Measurements from ENCODE around the gene ZNF493. TPM values are rescaled to one million over a fixed set of nuclear protein-coding genes. Genes with fewer than 3 reads are reported as not detected.

The ZNF493 gene
- total RNA-seq, 3 donors from 2014 or later: 23.0 to 72.2 (median 47.5) TPM

DNA sequence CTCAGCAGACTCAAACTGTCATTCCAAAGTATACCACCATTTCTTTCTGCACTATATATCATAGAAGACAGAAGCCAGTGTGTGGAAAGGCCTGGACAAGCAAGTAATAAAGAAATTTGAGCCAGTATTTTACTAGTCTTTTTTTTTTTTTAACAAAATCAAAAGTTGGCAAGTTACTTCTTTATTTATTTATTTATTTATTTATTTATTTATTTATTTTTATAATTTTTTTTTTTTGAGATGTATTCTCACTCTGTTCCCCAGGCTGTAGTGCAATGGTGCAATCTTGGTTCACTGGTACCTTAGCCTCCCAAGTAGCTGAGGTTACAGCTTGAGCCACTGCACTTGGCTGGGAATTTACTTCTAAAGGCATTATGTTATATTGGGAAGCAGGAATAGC, 25.3 kb downstream of the ZNF493 start:
- intact Hi-C loops (cut with DNase I; ENCODE audit: low total_unique reads): no loop called here
- TF ChIP-seq POLR2A (IDR thresholded peaks at IDR 0.05): no peak
- TF ChIP-seq, protein P1, sequence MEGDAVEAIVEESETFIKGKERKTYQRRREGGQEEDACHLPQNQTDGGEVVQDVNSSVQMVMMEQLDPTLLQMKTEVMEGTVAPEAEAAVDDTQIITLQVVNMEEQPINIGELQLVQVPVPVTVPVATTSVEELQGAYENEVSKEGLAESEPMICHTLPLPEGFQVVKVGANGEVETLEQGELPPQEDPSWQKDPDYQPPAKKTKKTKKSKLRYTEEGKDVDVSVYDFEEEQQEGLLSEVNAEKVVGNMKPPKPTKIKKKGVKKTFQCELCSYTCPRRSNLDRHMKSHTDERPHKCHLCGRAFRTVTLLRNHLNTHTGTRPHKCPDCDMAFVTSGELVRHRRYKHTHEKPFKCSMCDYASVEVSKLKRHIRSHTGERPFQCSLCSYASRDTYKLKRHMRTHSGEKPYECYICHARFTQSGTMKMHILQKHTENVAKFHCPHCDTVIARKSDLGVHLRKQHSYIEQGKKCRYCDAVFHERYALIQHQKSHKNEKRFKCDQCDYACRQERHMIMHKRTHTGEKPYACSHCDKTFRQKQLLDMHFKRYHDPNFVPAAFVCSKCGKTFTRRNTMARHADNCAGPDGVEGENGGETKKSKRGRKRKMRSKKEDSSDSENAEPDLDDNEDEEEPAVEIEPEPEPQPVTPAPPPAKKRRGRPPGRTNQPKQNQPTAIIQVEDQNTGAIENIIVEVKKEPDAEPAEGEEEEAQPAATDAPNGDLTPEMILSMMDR (IDR thresholded peaks at IDR 0.05): no peak
- no peak for TF ChIP-seq POLR2AphosphoS5 (IDR thresholded peaks at IDR 0.05)
- no peaks in the 10 kb centered on the region for H3K36me3 ChIP-seq
- no peak overlapping the region for H3K4me3 ChIP-seq
- no peak for DNase-seq (ENCODE audit: low spot score in 2 of 2)
- peaks cover 79 to 86% of the 10 kb centered on the region in 2 donors for H3K9me3 ChIP-seq
- H3K4me1 ChIP-seq: no peaks in the 10 kb centered on the region
- H3K27me3 ChIP-seq: no peaks in the 10 kb centered on the region
- no peak overlapping the region for H3K27ac ChIP-seq

DNA sequence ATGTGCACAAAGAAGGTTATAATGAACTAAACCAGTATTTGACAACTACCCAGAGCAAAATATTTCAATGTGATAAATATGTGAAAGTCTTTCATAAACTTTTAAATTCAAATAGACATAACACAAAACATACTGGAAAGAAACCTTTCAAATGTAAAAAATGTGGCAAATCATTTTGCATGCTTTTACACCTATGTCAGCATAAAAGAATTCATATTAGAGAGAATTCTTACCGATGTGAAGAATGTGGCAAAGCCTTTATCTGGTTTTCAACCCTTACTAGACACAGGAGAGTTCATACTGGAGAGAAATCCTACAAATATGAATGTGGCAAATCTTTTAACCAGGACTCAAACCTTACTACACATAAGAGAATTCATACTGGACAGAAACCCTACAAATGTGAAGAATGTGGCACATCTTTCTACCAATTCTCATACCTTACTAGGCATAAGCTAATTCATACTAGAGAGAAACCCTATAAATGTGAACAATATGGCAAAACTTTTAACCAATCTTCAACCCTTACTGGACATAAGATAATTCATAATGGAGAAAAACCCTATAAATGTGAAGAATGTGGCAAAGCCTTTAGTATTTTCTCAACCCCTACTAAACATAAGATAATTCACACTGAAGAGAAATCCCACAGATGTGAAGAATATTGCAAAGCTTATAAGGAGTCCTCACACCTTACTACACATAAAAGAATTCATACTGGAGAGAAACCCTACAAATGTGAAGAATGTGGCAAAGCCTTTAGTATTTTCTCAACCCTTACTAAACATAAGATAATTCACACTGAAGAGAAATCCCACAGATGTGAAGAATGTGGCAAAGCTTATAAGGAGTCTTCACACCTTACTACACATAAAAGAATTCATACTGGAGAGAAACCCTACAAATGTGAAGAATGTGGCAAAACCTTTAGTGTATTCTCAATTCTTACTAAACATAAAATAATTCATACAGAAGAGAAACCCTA, 26.4 kb downstream of the ZNF493 start:
- Histone ChIP-seq H3K27me3 (no peaks in the 10 kb centered on the region), H3K9me3 (peaks cover 78 to 92% of the 10 kb centered on the region in 2 donors), H3K36me3 (no peaks in the 10 kb centered on the region), H3K4me3 (no peak overlapping the region), H3K4me1 (no peaks in the 10 kb centered on the region), H3K27ac (no peak overlapping the region)
- intact Hi-C loops (cut with DNase I; ENCODE audit: low total_unique reads): no loop called here
- DNase-seq (ENCODE audit: low spot score in 2 of 2): no peak
- TF ChIP-seq POLR2AphosphoS5 (IDR thresholded peaks at IDR 0.05): no peak
- TF ChIP-seq, protein P1 (IDR thresholded peaks at IDR 0.05): no peak
- TF ChIP-seq POLR2A (IDR thresholded peaks at IDR 0.05): no peak

DNA sequence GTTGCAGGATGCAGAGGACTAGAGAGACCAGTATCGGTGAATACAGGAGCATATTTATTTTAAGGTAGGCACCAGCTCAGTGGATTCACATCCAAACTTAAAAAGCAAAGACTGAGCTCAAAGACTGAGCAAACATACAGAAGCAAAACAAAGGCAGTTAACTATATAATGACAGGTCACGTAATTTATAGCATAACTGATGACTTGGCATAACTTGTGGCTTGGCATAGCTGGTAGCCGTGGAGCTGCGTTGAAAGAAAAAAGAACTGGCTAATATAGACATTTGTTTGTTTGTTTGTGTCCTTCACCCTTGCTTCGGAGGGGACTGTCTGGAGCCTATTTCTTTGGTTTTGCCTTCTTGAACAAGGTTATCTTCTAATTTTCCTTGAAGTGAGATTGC, 33.7 kb downstream of the ZNF493 start:
- no peak for TF ChIP-seq POLR2AphosphoS5 (IDR thresholded peaks at IDR 0.05)
- Histone ChIP-seq H3K4me3 (no peak overlapping the region), H3K4me1 (no peaks in the 10 kb centered on the region), H3K36me3 (no peaks in the 10 kb centered on the region), H3K27me3 (no peaks in the 10 kb centered on the region), H3K27ac (no peak overlapping the region), H3K9me3 (peaks cover 13 to 43% of the 10 kb centered on the region in 2 donors)
- intact Hi-C loops (cut with DNase I; ENCODE audit: low total_unique reads): no loop called here
- DNase-seq (ENCODE audit: low spot score in 2 of 2): no peak

DNA sequence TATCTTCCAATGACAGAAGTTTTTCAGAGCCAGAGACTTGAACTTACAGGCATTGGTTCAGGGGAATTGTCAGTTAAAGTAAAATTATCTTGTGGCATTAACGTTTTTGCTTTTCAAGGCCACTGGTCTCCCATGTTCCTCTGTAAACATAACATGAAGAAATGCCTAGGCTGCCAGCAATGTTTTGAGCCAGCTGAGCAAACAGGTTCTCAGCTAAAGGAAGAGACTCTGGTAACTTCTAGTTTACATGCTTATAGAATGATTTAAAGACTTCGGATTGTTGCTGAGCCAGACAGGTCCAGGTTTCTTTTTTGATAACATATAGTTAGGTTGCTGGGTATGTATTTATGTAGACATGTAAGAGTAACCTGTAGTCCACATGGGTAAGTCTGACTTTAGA, 35.7 kb downstream of the ZNF493 start:
- H3K9me3 ChIP-seq: peaks cover 7 to 26% of the 10 kb centered on the region in 2 donors
- DNase-seq (ENCODE audit: low spot score in 2 of 2): no peak
- intact Hi-C loops (cut with DNase I; ENCODE audit: low total_unique reads): no loop called here
- no peaks in the 10 kb centered on the region for H3K36me3 ChIP-seq
- no peak overlapping the region for H3K4me3 ChIP-seq
- no peaks in the 10 kb centered on the region for H3K27me3 ChIP-seq
- no peak for TF ChIP-seq POLR2AphosphoS5 (IDR thresholded peaks at IDR 0.05)
- TF ChIP-seq, protein P1 (IDR thresholded peaks at IDR 0.05): no peak
- TF ChIP-seq POLR2A (IDR thresholded peaks at IDR 0.05): no peak
- no peaks in the 10 kb centered on the region for H3K4me1 ChIP-seq
- no peak overlapping the region for H3K27ac ChIP-seq

DNA sequence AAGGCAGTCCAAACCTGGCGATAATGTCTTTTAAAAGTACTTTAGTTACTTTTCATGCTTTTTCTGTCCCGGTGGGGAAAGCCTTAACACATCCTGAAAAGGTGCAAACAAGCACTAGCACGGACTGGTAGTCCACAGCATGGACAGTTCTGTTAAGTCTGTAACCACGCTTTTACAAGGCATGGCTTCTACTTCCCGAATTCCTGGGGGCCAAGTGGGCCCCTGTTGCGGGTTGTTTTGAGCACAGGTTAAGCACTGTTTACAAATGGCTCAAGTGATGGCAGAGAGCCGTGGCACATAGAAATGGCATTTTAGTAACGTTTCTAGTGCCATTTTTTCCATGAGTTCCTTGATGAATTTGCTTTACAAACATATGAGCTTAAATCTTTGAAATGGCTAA, 37.6 kb downstream of the ZNF493 start:
- Histone ChIP-seq H3K36me3 (no peaks in the 10 kb centered on the region), H3K27me3 (no peaks in the 10 kb centered on the region), H3K9me3 (peaks cover 0 to 17% of the 10 kb centered on the region in 2 donors), H3K27ac (no peak overlapping the region), H3K4me1 (no peaks in the 10 kb centered on the region), H3K4me3 (no peak overlapping the region)
- TF ChIP-seq, protein P1 (IDR thresholded peaks at IDR 0.05): no peak
- TF ChIP-seq POLR2A (IDR thresholded peaks at IDR 0.05) (no peak), POLR2AphosphoS5 (IDR thresholded peaks at IDR 0.05) (no peak)
- no peak for DNase-seq (ENCODE audit: low spot score in 2 of 2)
- intact Hi-C loops (cut with DNase I; ENCODE audit: low total_unique reads): no loop called here

Measured in breast epithelium (tissue), 4 donors.